Measurements from ENCODE around the gene ERBB2. TPM values are rescaled to one million over a fixed set of nuclear protein-coding genes. Genes with fewer than 3 reads are reported as not detected.

ERBB2 gene
- total and polyA plus RNA-seq, 2 of the 13 experiments (the other 11 are each of a cell fraction or from before 2014, with no cell fraction given) = 57.7 to 64.1 TPM

DNA sequence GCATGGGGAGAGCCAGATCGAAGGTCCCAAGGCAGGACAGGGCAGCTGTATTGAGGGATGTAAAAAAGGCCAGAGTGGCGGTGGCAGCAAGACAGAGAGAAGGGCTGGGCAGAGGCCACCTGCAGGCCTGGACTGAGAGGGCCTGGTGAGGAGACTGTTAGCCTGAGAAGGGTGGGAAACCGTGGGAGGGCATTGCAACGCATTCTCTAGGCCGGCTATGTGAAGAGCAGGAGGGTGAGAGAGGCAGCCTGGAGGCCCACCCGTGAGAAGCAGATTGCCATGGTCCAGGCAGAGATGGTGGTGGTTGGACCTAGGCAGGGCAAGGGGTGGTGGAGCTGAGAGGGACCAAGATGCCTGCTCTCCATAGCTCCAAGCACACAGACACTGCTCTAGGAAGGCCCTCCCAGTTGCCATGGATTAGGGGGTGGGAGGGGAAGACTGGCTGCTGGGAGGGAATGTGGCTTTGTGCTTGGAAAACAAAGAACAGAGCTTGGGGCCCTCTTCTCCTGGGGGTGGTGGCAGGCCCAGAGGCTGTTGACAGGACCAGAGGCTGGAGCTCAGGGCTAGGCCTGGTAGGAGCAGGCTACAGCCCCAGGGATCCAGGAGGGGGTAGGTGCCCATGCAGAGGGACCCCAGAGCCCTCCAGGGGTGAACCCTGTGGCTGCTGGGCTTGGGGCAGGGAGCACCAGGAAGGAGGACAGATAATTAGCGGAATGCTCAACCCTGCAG, 47.1 kb upstream of the ERBB2 start (continued):
- TF ChIP-seq, protein P1, sequence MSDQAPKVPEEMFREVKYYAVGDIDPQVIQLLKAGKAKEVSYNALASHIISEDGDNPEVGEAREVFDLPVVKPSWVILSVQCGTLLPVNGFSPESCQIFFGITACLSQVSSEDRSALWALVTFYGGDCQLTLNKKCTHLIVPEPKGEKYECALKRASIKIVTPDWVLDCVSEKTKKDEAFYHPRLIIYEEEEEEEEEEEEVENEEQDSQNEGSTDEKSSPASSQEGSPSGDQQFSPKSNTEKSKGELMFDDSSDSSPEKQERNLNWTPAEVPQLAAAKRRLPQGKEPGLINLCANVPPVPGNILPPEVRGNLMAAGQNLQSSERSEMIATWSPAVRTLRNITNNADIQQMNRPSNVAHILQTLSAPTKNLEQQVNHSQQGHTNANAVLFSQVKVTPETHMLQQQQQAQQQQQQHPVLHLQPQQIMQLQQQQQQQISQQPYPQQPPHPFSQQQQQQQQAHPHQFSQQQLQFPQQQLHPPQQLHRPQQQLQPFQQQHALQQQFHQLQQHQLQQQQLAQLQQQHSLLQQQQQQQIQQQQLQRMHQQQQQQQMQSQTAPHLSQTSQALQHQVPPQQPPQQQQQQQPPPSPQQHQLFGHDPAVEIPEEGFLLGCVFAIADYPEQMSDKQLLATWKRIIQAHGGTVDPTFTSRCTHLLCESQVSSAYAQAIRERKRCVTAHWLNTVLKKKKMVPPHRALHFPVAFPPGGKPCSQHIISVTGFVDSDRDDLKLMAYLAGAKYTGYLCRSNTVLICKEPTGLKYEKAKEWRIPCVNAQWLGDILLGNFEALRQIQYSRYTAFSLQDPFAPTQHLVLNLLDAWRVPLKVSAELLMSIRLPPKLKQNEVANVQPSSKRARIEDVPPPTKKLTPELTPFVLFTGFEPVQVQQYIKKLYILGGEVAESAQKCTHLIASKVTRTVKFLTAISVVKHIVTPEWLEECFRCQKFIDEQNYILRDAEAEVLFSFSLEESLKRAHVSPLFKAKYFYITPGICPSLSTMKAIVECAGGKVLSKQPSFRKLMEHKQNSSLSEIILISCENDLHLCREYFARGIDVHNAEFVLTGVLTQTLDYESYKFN (CRISPR knock-in tag; conservative IDR thresholded peaks at IDR 0.05) = peak; percentile 76
- TF ChIP-seq GATAD2A (CRISPR knock-in tag; IDR thresholded peaks at IDR 0.05) (peak; percentile 29), ZKSCAN5 (CRISPR knock-in tag; IDR thresholded peaks at IDR 0.05) (no peak), PCBP1 (IDR thresholded peaks at IDR 0.05; ENCODE audit: borderline replicate concordance, low read depth, low read length) (no peak), ZNF83 (CRISPR knock-in tag; IDR thresholded peaks at IDR 0.05; ENCODE audit: borderline replicate concordance) (no peak), SP5 (CRISPR knock-in tag; IDR thresholded peaks at IDR 0.05; ENCODE audit: borderline replicate concordance, low read depth) (peak; percentile 88), ZNF546 (CRISPR knock-in tag; conservative IDR thresholded peaks at IDR 0.05) (0 out of 2 replicates have a peak, but pooled peaks have one; percentile 53), SOX5 (CRISPR knock-in tag; IDR thresholded peaks at IDR 0.05; ENCODE audit: borderline replicate concordance) (peak; percentile 94), CREM (IDR thresholded peaks at IDR 0.05) (no peak), CREM (CRISPR knock-in tag; IDR thresholded peaks at IDR 0.05) (no peak), RAD21 (CRISPR knock-in tag; IDR thresholded peaks at IDR 0.05) (no peak), SKI (IDR thresholded peaks at IDR 0.05; ENCODE audit: partially characterized antibody) (no peak), NONO (IDR thresholded peaks at IDR 0.05) (no peak), NONO (CRISPR knock-in tag; conservative IDR thresholded peaks at IDR 0.05) (0 out of 2 replicates have a peak, but pooled peaks have one; percentile 21), SAP130 (CRISPR knock-in tag; IDR thresholded peaks at IDR 0.05; ENCODE audit: low read depth) (peak; percentile 71), MBD4 (IDR thresholded peaks at IDR 0.05; ENCODE audit: borderline replicate concordance, low read length) (no peak)
- TF ChIP-seq, protein P2, sequence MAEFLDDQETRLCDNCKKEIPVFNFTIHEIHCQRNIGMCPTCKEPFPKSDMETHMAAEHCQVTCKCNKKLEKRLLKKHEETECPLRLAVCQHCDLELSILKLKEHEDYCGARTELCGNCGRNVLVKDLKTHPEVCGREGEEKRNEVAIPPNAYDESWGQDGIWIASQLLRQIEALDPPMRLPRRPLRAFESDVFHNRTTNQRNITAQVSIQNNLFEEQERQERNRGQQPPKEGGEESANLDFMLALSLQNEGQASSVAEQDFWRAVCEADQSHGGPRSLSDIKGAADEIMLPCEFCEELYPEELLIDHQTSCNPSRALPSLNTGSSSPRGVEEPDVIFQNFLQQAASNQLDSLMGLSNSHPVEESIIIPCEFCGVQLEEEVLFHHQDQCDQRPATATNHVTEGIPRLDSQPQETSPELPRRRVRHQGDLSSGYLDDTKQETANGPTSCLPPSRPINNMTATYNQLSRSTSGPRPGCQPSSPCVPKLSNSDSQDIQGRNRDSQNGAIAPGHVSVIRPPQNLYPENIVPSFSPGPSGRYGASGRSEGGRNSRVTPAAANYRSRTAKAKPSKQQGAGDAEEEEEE (CRISPR knock-in tag; IDR thresholded peaks at IDR 0.05; ENCODE audit: borderline replicate concordance) = no peak
- TF ChIP-seq, protein P3, sequence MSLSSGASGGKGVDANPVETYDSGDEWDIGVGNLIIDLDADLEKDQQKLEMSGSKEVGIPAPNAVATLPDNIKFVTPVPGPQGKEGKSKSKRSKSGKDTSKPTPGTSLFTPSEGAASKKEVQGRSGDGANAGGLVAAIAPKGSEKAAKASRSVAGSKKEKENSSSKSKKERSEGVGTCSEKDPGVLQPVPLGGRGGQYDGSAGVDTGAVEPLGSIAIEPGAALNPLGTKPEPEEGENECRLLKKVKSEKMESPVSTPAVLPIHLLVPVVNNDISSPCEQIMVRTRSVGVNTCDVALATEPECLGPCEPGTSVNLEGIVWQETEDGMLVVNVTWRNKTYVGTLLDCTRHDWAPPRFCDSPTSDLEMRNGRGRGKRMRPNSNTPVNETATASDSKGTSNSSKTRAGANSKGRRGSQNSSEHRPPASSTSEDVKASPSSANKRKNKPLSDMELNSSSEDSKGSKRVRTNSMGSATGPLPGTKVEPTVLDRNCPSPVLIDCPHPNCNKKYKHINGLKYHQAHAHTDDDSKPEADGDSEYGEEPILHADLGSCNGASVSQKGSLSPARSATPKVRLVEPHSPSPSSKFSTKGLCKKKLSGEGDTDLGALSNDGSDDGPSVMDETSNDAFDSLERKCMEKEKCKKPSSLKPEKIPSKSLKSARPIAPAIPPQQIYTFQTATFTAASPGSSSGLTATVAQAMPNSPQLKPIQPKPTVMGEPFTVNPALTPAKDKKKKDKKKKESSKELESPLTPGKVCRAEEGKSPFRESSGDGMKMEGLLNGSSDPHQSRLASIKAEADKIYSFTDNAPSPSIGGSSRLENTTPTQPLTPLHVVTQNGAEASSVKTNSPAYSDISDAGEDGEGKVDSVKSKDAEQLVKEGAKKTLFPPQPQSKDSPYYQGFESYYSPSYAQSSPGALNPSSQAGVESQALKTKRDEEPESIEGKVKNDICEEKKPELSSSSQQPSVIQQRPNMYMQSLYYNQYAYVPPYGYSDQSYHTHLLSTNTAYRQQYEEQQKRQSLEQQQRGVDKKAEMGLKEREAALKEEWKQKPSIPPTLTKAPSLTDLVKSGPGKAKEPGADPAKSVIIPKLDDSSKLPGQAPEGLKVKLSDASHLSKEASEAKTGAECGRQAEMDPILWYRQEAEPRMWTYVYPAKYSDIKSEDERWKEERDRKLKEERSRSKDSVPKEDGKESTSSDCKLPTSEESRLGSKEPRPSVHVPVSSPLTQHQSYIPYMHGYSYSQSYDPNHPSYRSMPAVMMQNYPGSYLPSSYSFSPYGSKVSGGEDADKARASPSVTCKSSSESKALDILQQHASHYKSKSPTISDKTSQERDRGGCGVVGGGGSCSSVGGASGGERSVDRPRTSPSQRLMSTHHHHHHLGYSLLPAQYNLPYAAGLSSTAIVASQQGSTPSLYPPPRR (CRISPR knock-in tag; IDR thresholded peaks at IDR 0.05; ENCODE audit: borderline replicate concordance) = peak; percentile 25; the same call in 1 of the 2 replicates
- TF ChIP-seq, protein P4, sequence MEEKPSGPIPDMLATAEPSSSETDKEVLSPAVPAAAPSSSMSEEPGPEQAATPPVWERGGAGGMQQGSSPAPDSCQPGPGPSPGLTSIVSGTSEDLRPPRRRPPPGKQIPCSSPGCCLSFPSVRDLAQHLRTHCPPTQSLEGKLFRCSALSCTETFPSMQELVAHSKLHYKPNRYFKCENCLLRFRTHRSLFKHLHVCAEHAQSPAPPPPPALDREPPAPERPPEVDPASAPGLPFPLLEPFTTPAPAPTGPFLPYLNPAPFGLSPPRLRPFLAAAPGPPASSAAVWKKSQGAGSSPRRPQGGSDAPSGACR (CRISPR knock-in tag; IDR thresholded peaks at IDR 0.05) = 0 out of 2 replicates have a peak, but pooled peaks have one; percentile 27
